ENCODE results near the gene SLC26A8. TPM values are rescaled to one million over a fixed set of nuclear protein-coding genes. Genes with fewer than 3 reads are reported as not detected.
"Not testable (repeated sequence)": the region's sequence is repeated elsewhere in the genome, so short reads cannot be mapped to it uniquely, and the experiment has no call there.

The SLC26A8 gene
- total RNA-seq, 1 experiment from 2014 or later, result 1.8 TPM

DNA sequence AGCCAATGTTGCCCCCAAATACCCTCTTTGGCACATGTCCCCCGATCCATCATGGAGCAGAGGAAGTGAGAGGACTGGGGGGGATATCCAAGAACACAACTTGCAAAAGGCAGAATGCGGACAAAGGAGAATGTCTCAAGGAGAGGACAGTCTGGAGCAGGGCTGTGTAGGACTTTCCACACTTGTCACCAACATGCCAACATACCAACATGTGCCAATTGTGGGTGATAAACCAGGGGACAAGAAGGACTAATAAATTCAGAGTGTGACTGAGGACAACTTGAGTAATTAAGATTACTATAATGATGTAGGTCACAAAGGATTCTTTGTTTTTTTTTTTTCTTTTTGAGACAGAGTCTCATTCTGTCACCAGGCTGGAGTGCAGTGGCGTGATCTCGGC lies 8.8 kb downstream of the SLC26A8 start:
- no peaks in the 10 kb centered on the region for H3K27me3 Mint-ChIP-seq (ENCODE audit: insufficient read depth, unreplicated experiment)
- H3K27ac Mint-ChIP-seq (ENCODE audit: unreplicated experiment), result no peak overlapping the region
- DNase-seq, result no peak
- BruUV-seq (replicated peaks), result no TSS peak
- CTCF ChIA-PET, result interaction anchor here (0.6 kb wide), 1 partner anchor 22 kb away, joined by 6 read pairs; no protein-coding TSS in a partner anchor
- no peaks in the 10 kb centered on the region for H3K9me3 Mint-ChIP-seq (ENCODE audit: unreplicated experiment)
- H3K4me1 Mint-ChIP-seq (ENCODE audit: low read depth, unreplicated experiment), result peaks cover 15% of the 10 kb centered on the region
- no peaks in the 10 kb centered on the region for H3K9me3 ChIP-seq
- POLR2A ChIA-PET, result interaction anchor here (0.7 kb wide), 1 partner anchor 11 kb away, joined by 12 read pairs; no protein-coding TSS in a partner anchor
- H3K36me3 ChIP-seq (ENCODE audit: control insufficient read depth, insufficient read depth, low read length), result no peaks in the 10 kb centered on the region
- TF ChIP-seq, protein P1, sequence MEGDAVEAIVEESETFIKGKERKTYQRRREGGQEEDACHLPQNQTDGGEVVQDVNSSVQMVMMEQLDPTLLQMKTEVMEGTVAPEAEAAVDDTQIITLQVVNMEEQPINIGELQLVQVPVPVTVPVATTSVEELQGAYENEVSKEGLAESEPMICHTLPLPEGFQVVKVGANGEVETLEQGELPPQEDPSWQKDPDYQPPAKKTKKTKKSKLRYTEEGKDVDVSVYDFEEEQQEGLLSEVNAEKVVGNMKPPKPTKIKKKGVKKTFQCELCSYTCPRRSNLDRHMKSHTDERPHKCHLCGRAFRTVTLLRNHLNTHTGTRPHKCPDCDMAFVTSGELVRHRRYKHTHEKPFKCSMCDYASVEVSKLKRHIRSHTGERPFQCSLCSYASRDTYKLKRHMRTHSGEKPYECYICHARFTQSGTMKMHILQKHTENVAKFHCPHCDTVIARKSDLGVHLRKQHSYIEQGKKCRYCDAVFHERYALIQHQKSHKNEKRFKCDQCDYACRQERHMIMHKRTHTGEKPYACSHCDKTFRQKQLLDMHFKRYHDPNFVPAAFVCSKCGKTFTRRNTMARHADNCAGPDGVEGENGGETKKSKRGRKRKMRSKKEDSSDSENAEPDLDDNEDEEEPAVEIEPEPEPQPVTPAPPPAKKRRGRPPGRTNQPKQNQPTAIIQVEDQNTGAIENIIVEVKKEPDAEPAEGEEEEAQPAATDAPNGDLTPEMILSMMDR (IDR thresholded peaks at IDR 0.05; ENCODE audit: insufficient read depth in 1 of 2, low read depth in 1 of 2, low read length in 1 of 2, severe bottlenecking in 1 of 2, unreplicated experiment in 1 of 2), result no peak
- no peak overlapping the region for H3K4me3 Mint-ChIP-seq (ENCODE audit: unreplicated experiment)
- H3K27me3 ChIP-seq (replicated peaks; ENCODE audit: control insufficient read depth, insufficient read depth, low read length), result no peaks in the 10 kb centered on the region
- no peak overlapping the region for H3K4me3 ChIP-seq (ENCODE audit: low read depth, low read length)
- H3K36me3 Mint-ChIP-seq (ENCODE audit: insufficient read depth, unreplicated experiment), result no peaks in the 10 kb centered on the region
- peaks cover 9% of the 10 kb centered on the region; the same call in 1 of the 2 replicates for H3K4me1 ChIP-seq
- intact Hi-C loops (cut with micrococcal nuclease; ENCODE audit: unreplicated experiment), result no loop called here

DNA sequence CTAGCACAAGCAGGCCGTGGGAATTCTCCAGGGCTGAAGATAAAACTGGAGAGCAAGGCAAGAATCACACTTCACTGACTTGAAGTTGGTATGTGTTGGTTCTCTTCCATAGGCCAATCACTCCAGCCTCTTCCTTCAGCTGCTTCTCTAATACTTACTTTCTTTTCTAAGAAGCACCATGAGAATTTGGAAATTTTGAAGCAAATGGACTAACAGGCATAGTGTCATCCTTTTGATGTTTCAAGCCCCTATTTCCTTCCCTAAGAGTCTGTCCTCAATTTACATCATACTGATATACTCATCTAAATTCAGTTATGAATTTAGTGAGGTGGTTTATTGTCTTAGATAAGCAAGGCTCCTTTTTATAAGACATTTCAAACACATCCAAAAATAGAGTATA lies 24.0 kb downstream of the SLC26A8 start:
- no peak for DNase-seq
- H3K9me3 Mint-ChIP-seq (ENCODE audit: unreplicated experiment), result no peaks in the 10 kb centered on the region
- H3K4me3 Mint-ChIP-seq (ENCODE audit: unreplicated experiment), result no peak overlapping the region
- TF ChIP-seq, protein P1 (IDR thresholded peaks at IDR 0.05; ENCODE audit: insufficient read depth in 1 of 2, low read depth in 1 of 2, low read length in 1 of 2, severe bottlenecking in 1 of 2, unreplicated experiment in 1 of 2), result no peak
- H3K4me1 Mint-ChIP-seq (ENCODE audit: low read depth, unreplicated experiment), result no peaks in the 10 kb centered on the region
- H3K27me3 Mint-ChIP-seq (ENCODE audit: insufficient read depth, unreplicated experiment), result no peaks in the 10 kb centered on the region
- CTCF ChIA-PET, result no interaction called here
- no peaks in the 10 kb centered on the region for H3K36me3 ChIP-seq (ENCODE audit: control insufficient read depth, insufficient read depth, low read length)
- no peak overlapping the region for H3K4me3 ChIP-seq (ENCODE audit: low read depth, low read length)
- no peaks in the 10 kb centered on the region for H3K4me1 ChIP-seq
- POLR2A ChIA-PET, result no interaction called here
- H3K27me3 ChIP-seq (replicated peaks; ENCODE audit: control insufficient read depth, insufficient read depth, low read length), result no peaks in the 10 kb centered on the region
- H3K9me3 ChIP-seq, result no peaks in the 10 kb centered on the region
- no TSS peak for BruUV-seq (replicated peaks)
- intact Hi-C loops (cut with micrococcal nuclease; ENCODE audit: unreplicated experiment), result no loop called here
- no peaks in the 10 kb centered on the region for H3K36me3 Mint-ChIP-seq (ENCODE audit: insufficient read depth, unreplicated experiment)
- no peak overlapping the region for H3K27ac Mint-ChIP-seq (ENCODE audit: unreplicated experiment)

DNA sequence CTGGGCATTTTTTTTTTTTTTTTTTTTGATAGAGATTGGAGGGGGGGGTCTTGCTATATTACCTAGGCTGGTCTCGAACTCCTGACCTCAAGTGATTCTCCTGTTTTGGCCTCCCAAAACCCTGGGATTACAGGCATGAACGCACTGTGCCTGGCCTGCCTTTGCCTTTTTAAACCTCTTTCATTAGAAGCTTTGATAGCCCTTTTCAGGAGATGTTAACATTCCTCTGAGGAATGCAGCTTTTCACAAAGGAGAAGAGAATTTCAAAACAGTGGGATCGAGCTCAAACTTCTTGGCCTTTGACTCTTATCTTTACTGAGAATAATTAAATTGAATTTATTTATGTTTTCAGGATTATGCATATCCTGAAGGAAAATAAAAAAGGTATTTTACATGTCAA lies 31.3 kb downstream of the SLC26A8 start:
- Mint-ChIP-seq H3K4me1 (ENCODE audit: low read depth, unreplicated experiment) (no peaks in the 10 kb centered on the region), H3K4me3 (ENCODE audit: unreplicated experiment) (no peak overlapping the region), H3K36me3 (ENCODE audit: insufficient read depth, unreplicated experiment) (no peaks in the 10 kb centered on the region), H3K27me3 (ENCODE audit: insufficient read depth, unreplicated experiment) (no peaks in the 10 kb centered on the region), H3K27ac (ENCODE audit: unreplicated experiment) (no peak overlapping the region), H3K9me3 (ENCODE audit: unreplicated experiment) (no peaks in the 10 kb centered on the region)
- no peaks in the 10 kb centered on the region for H3K27me3 ChIP-seq (replicated peaks; ENCODE audit: control insufficient read depth, insufficient read depth, low read length)
- CTCF ChIA-PET, result interaction anchor here (0.5 to 0.8 kb wide), 4 partner anchors 22 to 766 kb away, joined by 3 to 7 read pairs (median 6); partner anchors contain the start of gene MAPK14
- H3K4me3 ChIP-seq (ENCODE audit: low read depth, low read length), result no peak overlapping the region
- H3K9me3 ChIP-seq, result no peaks in the 10 kb centered on the region
- no peaks in the 10 kb centered on the region for H3K36me3 ChIP-seq (ENCODE audit: control insufficient read depth, insufficient read depth, low read length)
- TF ChIP-seq, protein P1 (IDR thresholded peaks at IDR 0.05; ENCODE audit: insufficient read depth in 1 of 2, low read depth in 1 of 2, low read length in 1 of 2, severe bottlenecking in 1 of 2, unreplicated experiment in 1 of 2), result no peak
- POLR2A ChIA-PET, result no interaction called here
- no TSS peak for BruUV-seq (replicated peaks)
- intact Hi-C loops (cut with micrococcal nuclease; ENCODE audit: unreplicated experiment), result no loop called here
- no peaks in the 10 kb centered on the region for H3K4me1 ChIP-seq
- DNase-seq, result no peak

DNA sequence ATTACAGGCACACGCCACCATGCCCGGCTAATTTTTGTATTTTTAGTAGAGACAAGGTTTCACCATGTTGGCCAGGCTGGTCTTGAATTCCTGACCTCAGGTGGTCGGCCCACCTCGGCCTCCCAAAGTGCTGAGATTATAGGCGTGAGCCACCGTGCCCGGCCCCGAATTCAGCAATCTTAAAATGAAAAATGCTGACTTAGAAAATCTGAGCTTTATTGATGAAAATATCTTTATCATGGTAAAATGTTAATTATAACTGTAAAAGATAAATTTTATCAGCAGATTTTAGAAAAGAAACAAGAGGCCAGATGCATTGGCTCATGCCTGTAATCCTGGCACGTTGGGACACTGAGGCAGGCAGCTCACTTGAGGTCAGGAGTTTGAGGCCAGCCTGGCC lies 36.4 kb downstream of the SLC26A8 start:
- H3K4me3 ChIP-seq (ENCODE audit: low read depth, low read length); H3K4me3 Mint-ChIP-seq (ENCODE audit: unreplicated experiment); intact Hi-C loops (cut with micrococcal nuclease; ENCODE audit: unreplicated experiment); CTCF ChIA-PET; H3K4me1 ChIP-seq; H3K27me3 Mint-ChIP-seq (ENCODE audit: insufficient read depth, unreplicated experiment); H3K36me3 Mint-ChIP-seq (ENCODE audit: insufficient read depth, unreplicated experiment); H3K4me1 Mint-ChIP-seq (ENCODE audit: low read depth, unreplicated experiment); BruUV-seq (replicated peaks); DNase-seq; H3K9me3 ChIP-seq; H3K36me3 ChIP-seq (ENCODE audit: control insufficient read depth, insufficient read depth, low read length); H3K9me3 Mint-ChIP-seq (ENCODE audit: unreplicated experiment); H3K27ac Mint-ChIP-seq (ENCODE audit: unreplicated experiment); H3K27me3 ChIP-seq (replicated peaks; ENCODE audit: control insufficient read depth, insufficient read depth, low read length); POLR2A ChIA-PET: not testable (repeated sequence)

Measured in Caco-2 (cell line).